Stimulated activated CD4-positive, alpha-beta T cell treated with anti-CD3 and anti-CD28 coated beads, Interleukin-1b, Interleukin-23, amount 100 ng/mL, for 24 hours (primary cell): ENCODE measurements around the gene IFIT5.
"Not testable (repeated sequence)": the region's sequence is repeated elsewhere in the genome, so short reads cannot be mapped to it uniquely, and the experiment has no call there.

ENCODE experiments used
- DNase-seq, 4 experiments: peaks; one replicate each; pipeline ENCODE4 v3.0.0-alpha.2; 2020; ENCODE audit warnings: low read depth in 4 of 4, low spot score in 1 of 4

IFIT5 gene

GRCh38 chr10:89427629-89428028, 13.3 kb downstream of the IFIT5 start:
- DNase-seq: no peak

GRCh38 chr10:89428877-89429276, 14.5 kb downstream of the IFIT5 start:
- DNase-seq: no peak

- DNase-seq: no peak
Observed at GRCh38 chr10:89431977-89432376, 17.6 kb downstream of the IFIT5 start.

DNA sequence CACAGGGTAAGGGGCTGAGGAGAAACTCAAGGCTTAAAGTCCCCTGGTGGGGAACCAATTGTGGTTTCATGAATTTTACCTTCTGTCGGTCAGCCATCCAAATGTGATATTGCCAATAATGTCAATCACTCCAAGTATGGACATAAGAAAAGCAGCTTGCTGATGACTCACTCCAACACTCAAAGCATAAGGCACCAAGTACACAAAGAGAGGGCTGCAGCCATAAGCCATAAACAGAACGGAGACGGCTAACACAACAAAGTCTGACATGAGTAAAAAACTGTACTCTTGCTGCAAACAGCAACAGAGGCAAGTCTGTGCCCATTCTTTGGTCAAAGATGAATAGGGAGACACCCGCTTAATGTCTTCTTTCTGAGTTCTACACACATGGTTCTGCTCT, 24.2 kb downstream of the IFIT5 start:
- DNase-seq: no peak

GRCh38 chr10:89440226-89441009, 26.1 kb downstream of the IFIT5 start:
- no peak for DNase-seq

- no peak for DNase-seq
Observed at GRCh38 chr10:89442289-89442688, 27.9 kb downstream of the IFIT5 start.

- DNase-seq: not testable (repeated sequence)
Observed at GRCh38 chr10:89444819-89445218, 30.5 kb downstream of the IFIT5 start.

- DNase-seq: no peak
Observed at GRCh38 chr10:89450901-89451300, 36.5 kb downstream of the IFIT5 start.

- DNase-seq: no peak
Observed at GRCh38 chr10:89452193-89452592, 37.8 kb downstream of the IFIT5 start.

- DNase-seq: no peak
Observed at GRCh38 chr10:89454561-89455347, 40.4 kb downstream of the IFIT5 start.

GRCh38 chr10:89458291-89458690, 43.9 kb downstream of the IFIT5 start:
- DNase-seq: no peak

DNA sequence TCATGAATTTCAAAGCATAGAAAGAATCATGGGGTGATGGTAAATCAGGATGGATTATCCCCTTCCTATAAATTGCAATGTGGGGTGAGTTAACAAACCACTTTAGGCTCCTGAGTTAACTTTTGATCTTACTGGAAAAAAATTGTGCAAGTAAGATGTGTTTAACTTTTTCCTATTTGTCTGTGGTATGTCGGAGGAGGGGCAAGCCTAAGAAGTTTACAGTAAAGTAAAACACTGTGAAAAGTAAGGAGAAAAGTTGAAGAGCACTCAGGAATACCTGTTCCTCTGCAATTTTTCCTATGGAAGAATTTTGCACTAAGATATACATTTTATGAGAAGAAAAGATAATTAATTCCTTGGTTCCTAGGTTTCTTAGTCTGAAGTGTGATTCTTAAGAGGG, 44.4 kb downstream of the IFIT5 start:
- DNase-seq: no peak

- DNase-seq: no peak
Observed at GRCh38 chr10:89463846-89464537, 49.6 kb downstream of the IFIT5 start.

GRCh38 chr10:89465196-89465595, 50.8 kb downstream of the IFIT5 start:
- DNase-seq: no peak

DNA sequence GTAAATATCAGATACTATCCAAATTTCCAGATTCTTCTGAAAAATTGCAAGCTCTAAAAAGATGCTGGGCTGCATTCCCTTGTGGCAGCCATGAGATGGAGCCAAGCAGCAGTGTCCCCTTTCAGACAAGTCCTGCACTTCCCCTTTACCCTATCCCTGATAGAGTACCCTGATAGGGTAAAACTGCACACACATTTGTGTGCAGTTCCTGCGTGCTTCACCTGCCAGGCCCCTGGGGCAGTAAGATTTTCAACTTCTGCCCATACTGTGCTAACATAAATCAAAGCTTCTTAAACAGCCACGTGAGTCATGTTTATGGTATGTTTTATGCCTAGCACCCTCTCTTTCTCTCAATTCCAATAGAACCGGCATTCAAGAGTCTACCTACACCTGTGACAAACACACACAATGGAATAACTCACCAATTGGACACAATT, 52.2 kb downstream of the IFIT5 start:
- DNase-seq: no peak

- no peak for DNase-seq
Observed at GRCh38 chr10:89468191-89468965, 54.0 kb downstream of the IFIT5 start.

GRCh38 chr10:89469517-89469916, 55.1 kb downstream of the IFIT5 start:
- no peak for DNase-seq
